HCT116 (cell line): ENCODE measurements around the gene SYNE1.

Source experiments
- CTCF ChIP-seq, 3 experiments: fragments of 200-600 bp in 1 of 3; sonication (generic) in 1 of 3; IDR thresholded peaks in 2 of 3; conservative IDR thresholded peaks in 1 of 3; 2 replicates each; pipeline ENCODE4 v1.5.1; 2012 to 2017; ENCODE audit warnings: low read depth in 2 of 3, low read length in 2 of 3, antibody characterized with exemption in 1 of 3, borderline replicate concordance in 1 of 3, control low read depth in 1 of 3, mild to moderate bottlenecking in 1 of 3, mixed read lengths in 1 of 3, mixed run types in 1 of 3, moderate library complexity in 1 of 3; ENCODE audit not compliant: insufficient read depth in 1 of 3
- POLR2A ChIP-seq: IDR thresholded peaks from 2 replicates; pipeline ENCODE4 v1.7.0; 2011; ENCODE audit warnings: borderline replicate concordance; ENCODE audit not compliant: insufficient read depth, insufficient read length; ENCODE audit errors: extremely low read depth
- POLR2AphosphoS5 ChIP-seq: IDR thresholded peaks from 2 replicates; pipeline ENCODE4 v1.6.1; 2011; ENCODE audit warnings: mild to moderate bottlenecking, low read depth, low read length, moderate library complexity

- TF ChIP-seq CTCF (IDR thresholded peaks at IDR 0.05 in 2 of 3, conservative IDR thresholded peaks at IDR 0.05 in 1 of 3; ENCODE audit: borderline replicate concordance in 1 of 3, insufficient read depth in 1 of 3, low read depth in 2 of 3, low read length in 2 of 3) (peak; percentile 72 to 88 (median 83)), POLR2AphosphoS5 (no peak), POLR2A (no peak)
Measured at GRCh38 chr6:152124429-152125074, 512.6 kb downstream of the SYNE1 start.
